Hindlimb muscle (tissue), 1 donor: ENCODE results near the gene HMX1. TPM values are rescaled to one million over a fixed set of nuclear protein-coding genes. Genes with fewer than 3 reads are reported as not detected.

Source experiments
- DNase-seq: peaks from one replicate; pipeline ENCODE4 v3.0.0-alpha.2; 2013
- polyA plus RNA-seq: library from polyadenylated mRNA; unstranded; fragments of 120-200 nt; gene quantifications from one replicate; pipeline ENCODE4 v1.2.1, GENCODE V29; 2013; ENCODE audit not compliant: insufficient read length

The HMX1 gene
- polyA plus RNA-seq, 1 donor, result not detected

GRCh38 chr4:8867624-8868320, 3.9 kb downstream of the HMX1 start:
- DNase-seq, result no peak

- no peak for DNase-seq
Observed at GRCh38 chr4:8866828-8867623, 4.6 kb downstream of the HMX1 start.

- DNase-seq, result no peak
Observed at GRCh38 chr4:8866421-8866820, 5.2 kb downstream of the HMX1 start.

GRCh38 chr4:8865681-8866310, 5.8 kb downstream of the HMX1 start:
- no peak for DNase-seq

- DNase-seq, result no peak
Observed at GRCh38 chr4:8864912-8865680, 6.5 kb downstream of the HMX1 start.

GRCh38 chr4:8863686-8864682, 7.7 kb downstream of the HMX1 start:
- no peak for DNase-seq

GRCh38 chr4:8862800-8863685, 8.6 kb downstream of the HMX1 start:
- DNase-seq, result no peak

GRCh38 chr4:8862334-8862733, 9.3 kb downstream of the HMX1 start:
- no peak for DNase-seq

GRCh38 chr4:8861576-8862295, 9.9 kb downstream of the HMX1 start:
- DNase-seq, result no peak

- no peak for DNase-seq
Observed at GRCh38 chr4:8860892-8861575, 10.6 kb downstream of the HMX1 start.

GRCh38 chr4:8860096-8860891, 11.3 kb downstream of the HMX1 start:
- DNase-seq, result no peak

GRCh38 chr4:8859550-8860095, 12.0 kb downstream of the HMX1 start:
- DNase-seq, result no peak

GRCh38 chr4:8858701-8859210, 12.9 kb downstream of the HMX1 start:
- no peak for DNase-seq

- no peak for DNase-seq
Observed at GRCh38 chr4:8857766-8858700, 13.6 kb downstream of the HMX1 start.

GRCh38 chr4:8856835-8857621, 14.6 kb downstream of the HMX1 start:
- no peak for DNase-seq

- DNase-seq, result no peak
Observed at GRCh38 chr4:8855818-8856245, 15.8 kb downstream of the HMX1 start.
